Lung (tissue), 12 donors: Measurements from ENCODE around the gene SLC35F3. TPM values are rescaled to one million over a fixed set of nuclear protein-coding genes. Genes with fewer than 3 reads are reported as not detected.

Experiments used
- ATAC-seq: fragments of 200-7000 bp; cut with Tn5 transposase; one replicate; pipeline ENCODE4 v1.9.1; 2020; ENCODE audit warnings: moderate number of reproducible peaks; ENCODE audit not compliant: insufficient read depth, low FRiP score
- DNase-seq, 3 donors: peaks; one replicate each; pipeline ENCODE4 v3.0.0-alpha.2; 2013 to 2017
- H3K27ac ChIP-seq, 2 donors: one replicate each; pipeline ENCODE4 v1.5.1; 2013; ENCODE audit warnings: mild to moderate bottlenecking in 2 of 2, moderate library complexity in 2 of 2, control low read depth in 1 of 2, inconsistent platforms in 1 of 2, low read depth in 1 of 2, low read length in 1 of 2
- H3K27me3 ChIP-seq, 3 donors: one replicate each; pipeline ENCODE4 v1.5.1; 2013; ENCODE audit warnings: low read length in 2 of 3; ENCODE audit not compliant: control insufficient read depth in 3 of 3, insufficient read depth in 3 of 3
- H3K36me3 ChIP-seq, 4 donors: one replicate each; pipeline ENCODE4 v1.5.1; 2013; ENCODE audit warnings: low read length in 4 of 4, mild to moderate bottlenecking in 1 of 4, moderate library complexity in 1 of 4; ENCODE audit not compliant: control insufficient read depth in 4 of 4, insufficient read depth in 4 of 4
- H3K4me1 ChIP-seq, 5 donors: one replicate each; pipeline ENCODE4 v1.5.1; 2013; ENCODE audit warnings: low read length in 5 of 5, mild to moderate bottlenecking in 2 of 5, moderate library complexity in 1 of 5; ENCODE audit not compliant: control insufficient read depth in 5 of 5, insufficient read depth in 5 of 5
- H3K4me3 ChIP-seq: one replicate; pipeline ENCODE4 v1.5.1; 2013; ENCODE audit warnings: mild to moderate bottlenecking, control low read depth, moderate library complexity
- H3K9ac ChIP-seq, 2 donors: one replicate each; pipeline ENCODE4 v1.5.1; 2013; ENCODE audit warnings: low read length in 2 of 2, control low read depth in 1 of 2; ENCODE audit not compliant: insufficient read depth in 1 of 2
- H3K9me3 ChIP-seq, 4 donors: one replicate each; pipeline ENCODE4 v1.5.1; 2013; ENCODE audit warnings: low read length in 3 of 4, mild to moderate bottlenecking in 1 of 4, moderate library complexity in 1 of 4; ENCODE audit not compliant: control insufficient read depth in 4 of 4, insufficient read depth in 3 of 4
- CTCF ChIP-seq: IDR thresholded peaks from 2 replicates; pipeline ENCODE4 v1.5.1; 2012; ENCODE audit warnings: mild to moderate bottlenecking; ENCODE audit errors: control extremely low read depth, extremely low read depth
- WGBS, 2 donors: extraction: QIAGEN DNeasy Blood & Tissue Kit; methylation state at CpG; one replicate each; pipeline ENCODE4 v1.1.7; 2013; 5-methylcytosine and 5-hydroxymethylcytosine counted together
- polyA plus RNA-seq, 2 donors: library from polyadenylated mRNA; stranded (reverse); fragments of 200-250 nt; gene quantifications; one replicate each; pipeline ENCODE4 v1.2.1, GENCODE V29; 2013
- total RNA-seq, 2 donors: library from RNA; depleted of rRNA in 1 of 2; stranded (reverse); fragments of >200 nt in 1 of 2; gene quantifications; one replicate each; pipeline ENCODE4 v1.2.1, GENCODE V29; 2014 to 2021
- donor health status: control.
- donor health status: control.
- donor health status: Bipolar disorder and iron deficiency.
- donor health status: healthy.
- donor health status: DM: yes; HTN: yes; CAD: no.

Gene SLC35F3
- total and polyA plus RNA-seq, 4 donors: 0.09 to 1.4 (median 0.48) TPM

DNA sequence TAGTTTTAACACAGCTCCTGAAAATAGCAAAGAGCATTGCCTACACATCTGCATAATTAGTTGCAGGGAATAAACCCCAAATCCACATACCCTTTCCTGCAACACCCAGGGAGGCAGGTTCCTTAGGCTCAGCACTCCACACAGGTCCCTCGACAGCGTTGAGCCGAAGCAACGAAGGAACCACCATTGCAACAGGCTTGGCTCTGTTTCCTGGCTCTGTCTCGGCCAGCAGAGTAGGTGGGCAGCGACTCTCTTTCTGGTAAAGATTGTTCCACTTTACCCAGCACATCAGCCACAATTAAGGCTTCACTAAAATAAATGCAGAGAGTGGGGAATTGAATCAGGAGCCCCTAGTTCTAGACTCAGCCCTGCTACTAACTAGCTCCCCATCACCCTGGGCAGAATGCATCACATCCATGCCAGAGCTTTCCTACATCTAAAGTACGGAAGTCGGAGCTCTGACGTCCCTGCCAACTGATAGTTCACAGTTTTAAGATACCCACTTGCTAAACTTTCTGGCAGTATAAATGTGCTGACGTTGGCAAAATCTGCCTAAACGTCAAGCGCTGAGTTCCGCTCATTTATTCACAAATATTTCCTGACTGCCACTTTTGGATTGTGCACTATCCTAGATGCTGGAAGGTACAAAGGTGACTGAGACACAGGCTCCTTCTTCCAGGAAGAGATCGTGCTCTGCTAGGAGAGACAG, 389.8 kb downstream of the SLC35F3 start:
- H3K9ac ChIP-seq: no peak overlapping the region
- H3K4me3 ChIP-seq: no peak overlapping the region
- no peaks in the 10 kb centered on the region for H3K36me3 ChIP-seq
- no peak for TF ChIP-seq CTCF
- no peaks in the 10 kb centered on the region for H3K4me1 ChIP-seq
- 66 to 69% methylated on average over 14 of the region's 14 CpGs for WGBS, 2 donors
- H3K27ac ChIP-seq: no peak overlapping the region
- ATAC-seq (no peak), DNase-seq (no peak)
- H3K27me3 ChIP-seq: peaks cover 0 to 2% (median 0%) of the 10 kb centered on the region in 3 donors
- peaks cover 0 to 8% (median 1%) of the 10 kb centered on the region in 4 donors for H3K9me3 ChIP-seq

- ATAC-seq (no peak), DNase-seq (no peak)
- Histone ChIP-seq H3K27me3 (peaks cover 0 to 2% (median 0%) of the 10 kb centered on the region in 3 donors), H3K4me3 (no peak overlapping the region), H3K9me3 (peaks cover 0 to 10% (median 1%) of the 10 kb centered on the region in 4 donors), H3K36me3 (no peaks in the 10 kb centered on the region), H3K9ac (no peak overlapping the region), H3K4me1 (no peaks in the 10 kb centered on the region), H3K27ac (no peak overlapping the region)
- WGBS, 2 donors: 78 to 83% methylated on average over 5 of the region's 5 CpGs
- no peak for TF ChIP-seq CTCF
These were observed 390.6 kb downstream of the SLC35F3 start for GRCh38 chr1:234295068-234295467.

DNA sequence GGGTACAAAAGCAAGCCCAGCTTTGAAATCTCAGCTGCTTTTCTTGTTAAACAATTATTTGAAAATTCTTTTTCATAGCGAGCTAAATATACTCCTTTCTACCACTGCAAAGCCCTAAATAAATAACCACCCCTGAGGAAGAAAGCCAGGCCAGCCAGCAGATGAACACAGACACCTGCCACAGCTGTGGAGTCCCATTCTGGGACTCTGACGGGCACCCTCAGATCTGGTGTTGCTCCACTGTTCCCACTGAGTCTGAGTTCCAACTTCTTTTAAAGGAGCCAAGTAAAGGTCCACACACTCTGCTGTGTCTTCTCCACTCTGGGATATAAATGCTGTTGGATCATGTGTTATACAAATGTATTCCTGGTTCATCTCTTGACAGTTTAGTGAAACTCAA, 391.1 kb downstream of the SLC35F3 start:
- no peak for TF ChIP-seq CTCF
- ATAC-seq (no peak), DNase-seq (no peak)
- peaks cover 0 to 2% (median 0%) of the 10 kb centered on the region in 3 donors for H3K27me3 ChIP-seq
- WGBS, 2 donors: 80 to 89% methylated on average over 2 of the region's 2 CpGs
- H3K27ac ChIP-seq: no peak overlapping the region
- no peak overlapping the region for H3K9ac ChIP-seq
- H3K36me3 ChIP-seq: no peaks in the 10 kb centered on the region
- H3K4me1 ChIP-seq: no peaks in the 10 kb centered on the region
- peaks cover 0 to 7% (median 0%) of the 10 kb centered on the region in 4 donors for H3K9me3 ChIP-seq
- H3K4me3 ChIP-seq: no peak overlapping the region
